Immature natural killer cell (primary cell): ENCODE data around the gene TBL1X. TPM values are rescaled to one million over a fixed set of nuclear protein-coding genes. Genes with fewer than 3 reads are reported as not detected.
"Not testable (repeated sequence)": the region's sequence is repeated elsewhere in the genome, so short reads cannot be mapped to it uniquely, and the experiment has no call there.

Experiments
- DNase-seq, 3 donors: peaks; one replicate each; pipeline ENCODE4 v3.0.0; 2022; ENCODE audit warnings: mixed read lengths in 1 of 3
- H3K27ac Mint-ChIP-seq, 6 donors: one replicate each; pipeline ENCODE4 v1.8.0; 2020; ENCODE audit warnings: mixed read lengths in 6 of 6, mild to moderate bottlenecking in 5 of 6, inconsistent platforms in 4 of 6, moderate library complexity in 3 of 6
- H3K27me3 Mint-ChIP-seq, 3 donors: one replicate each; pipeline ENCODE4 v1.8.0; 2020 to 2021; ENCODE audit warnings: low read depth in 3 of 3, mild to moderate bottlenecking in 3 of 3, mixed read lengths in 3 of 3, moderate library complexity in 3 of 3, inconsistent platforms in 1 of 3
- H3K36me3 Mint-ChIP-seq, 3 donors: one replicate each; pipeline ENCODE4 v1.8.0; 2020; ENCODE audit warnings: mixed read lengths in 3 of 3, inconsistent platforms in 2 of 3, mild to moderate bottlenecking in 2 of 3
- H3K4me1 Mint-ChIP-seq, 2 donors: one replicate each; pipeline ENCODE4 v1.8.0; 2020; ENCODE audit warnings: inconsistent platforms in 2 of 2, mild to moderate bottlenecking in 2 of 2, mixed read lengths in 2 of 2, moderate library complexity in 1 of 2
- H3K4me3 Mint-ChIP-seq, 5 donors: one replicate each; pipeline ENCODE4 v1.8.0; 2020; ENCODE audit warnings: mild to moderate bottlenecking in 5 of 5, mixed read lengths in 5 of 5, inconsistent platforms in 3 of 5, moderate library complexity in 3 of 5
- H3K9me3 Mint-ChIP-seq, 6 donors: one replicate each; pipeline ENCODE4 v1.8.0; 2020; ENCODE audit warnings: mild to moderate bottlenecking in 6 of 6, mixed read lengths in 6 of 6, inconsistent platforms in 4 of 6, moderate library complexity in 3 of 6
- polyA plus RNA-seq, 3 donors: library from polyadenylated mRNA; unstranded; fragments of 300-500 nt; fragmentation: Illumina TruSeq; gene quantifications; one replicate each; pipeline ENCODE4 v1.2.3, GENCODE V29; 2021

The TBL1X gene
- 10 to 100 TPM in 1 of 3 donors, 1 to 10 TPM in 2; 6.4 to 12.6 (median 9.9) TPM for polyA plus RNA-seq

DNA sequence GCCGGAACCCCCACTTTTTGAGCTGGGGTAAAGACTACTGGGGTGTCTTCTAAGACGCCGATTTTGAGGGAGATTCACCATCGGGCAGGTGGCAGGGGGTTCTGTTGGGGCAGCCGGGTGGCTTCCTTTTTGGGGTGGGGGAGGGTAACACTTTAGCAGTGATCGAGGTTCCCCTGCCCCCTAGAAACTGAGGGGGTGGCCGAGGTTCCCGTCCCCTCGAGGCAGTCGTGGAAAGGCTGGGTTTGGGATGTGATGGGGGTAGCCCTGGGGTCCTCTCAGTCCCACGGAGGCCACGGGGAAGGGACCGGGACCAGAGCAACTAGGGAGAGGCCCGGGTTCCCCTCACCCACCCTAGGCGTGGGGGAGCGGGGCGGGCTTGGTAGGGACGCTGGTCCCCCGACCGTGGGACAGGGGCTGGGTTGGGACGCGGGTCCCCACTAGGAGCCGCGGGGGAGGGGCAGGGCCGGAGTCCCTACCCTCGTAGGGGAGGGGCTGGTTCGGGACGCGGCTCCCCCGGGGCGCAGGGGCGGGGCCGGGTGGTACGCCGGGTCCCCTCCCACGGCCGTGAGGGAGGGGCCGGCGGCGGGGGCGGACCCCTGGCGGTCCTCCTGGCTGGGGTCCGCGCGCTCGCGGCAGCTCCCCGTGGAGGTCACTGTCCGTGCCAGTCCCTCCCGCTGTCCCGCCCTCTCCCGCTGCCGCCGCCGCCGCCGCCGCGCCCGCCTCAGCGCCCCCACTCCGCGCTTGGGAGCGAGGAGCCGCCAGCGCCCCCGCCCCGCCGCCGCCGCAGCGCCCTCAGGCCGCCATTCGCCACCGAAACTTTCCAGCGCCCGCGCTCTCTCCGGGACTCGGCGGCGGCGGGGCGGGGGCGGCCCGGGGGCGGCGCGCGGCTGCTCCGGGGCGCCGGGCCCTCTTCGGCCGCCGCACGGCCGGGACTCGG lies at the start of gene TBL1X:
TSS of gene TBL1X (plus strand) at position 624 of the 937 bp plus-strand sequence. CDS start 188,529 bp downstream, outside the sequence.
- DNase-seq = peak; percentile 48 to 56 (median 54)
- Mint-ChIP-seq H3K27ac (peak within 1 kb of the TSS; percentile 26 to 97 (median 82)), H3K36me3 (no peaks in the 10 kb centered on the region), H3K4me3 (peak within 1 kb of the TSS; percentile 68 to 86 (median 80)), H3K9me3 (no peaks in the 10 kb centered on the region), H3K27me3 (peaks cover 13 to 31% (median 19%) of the 10 kb centered on the region in 3 donors), H3K4me1 (peaks cover 50 to 53% of the 10 kb centered on the region in 2 donors)

DNA sequence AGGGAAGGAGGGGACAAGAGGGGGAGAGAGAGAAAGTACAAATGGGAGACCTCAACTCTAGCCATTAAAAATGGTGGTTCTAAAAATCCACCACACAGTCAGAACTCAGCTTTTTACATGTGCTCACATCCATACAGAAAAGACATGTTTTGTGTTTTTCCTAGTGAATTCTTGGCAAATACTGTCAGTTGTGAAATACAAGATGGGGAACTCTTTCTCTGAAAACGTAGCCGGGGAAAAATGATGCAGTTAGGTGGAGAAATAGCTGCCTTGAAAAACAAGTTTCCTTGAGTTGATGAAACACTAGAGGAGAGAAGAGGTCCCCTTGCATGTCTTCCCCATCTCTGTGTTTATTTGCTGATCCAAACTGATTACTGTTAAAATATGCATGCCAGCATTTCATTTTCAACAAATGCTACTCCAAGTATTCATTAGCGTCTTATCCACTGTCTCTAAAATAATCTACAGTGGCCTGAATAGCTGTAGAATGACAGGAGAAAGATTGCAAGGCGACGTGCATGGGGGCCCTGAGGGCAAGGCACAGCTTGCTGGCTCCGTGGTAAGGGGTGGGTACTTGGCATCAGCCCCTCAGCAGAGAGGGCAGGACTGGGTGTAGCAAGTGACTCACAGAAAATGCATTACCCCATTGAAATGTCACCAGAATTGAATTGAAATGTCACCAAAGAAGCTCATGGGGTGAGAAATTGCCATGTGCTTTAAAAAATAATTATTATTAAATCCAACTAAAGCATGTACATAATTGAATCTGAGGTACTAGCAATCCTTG lies 48.1 kb upstream of the TBL1X start:
- Mint-ChIP-seq H3K4me1 (peaks cover 9 to 14% of the 10 kb centered on the region in 2 donors), H3K27me3 (peaks cover 0 to 4% (median 0%) of the 10 kb centered on the region in 3 donors), H3K4me3 (no peak overlapping the region), H3K9me3 (no peaks in the 10 kb centered on the region), H3K27ac (no peak overlapping the region), H3K36me3 (no peaks in the 10 kb centered on the region)
- DNase-seq = no peak

DNA sequence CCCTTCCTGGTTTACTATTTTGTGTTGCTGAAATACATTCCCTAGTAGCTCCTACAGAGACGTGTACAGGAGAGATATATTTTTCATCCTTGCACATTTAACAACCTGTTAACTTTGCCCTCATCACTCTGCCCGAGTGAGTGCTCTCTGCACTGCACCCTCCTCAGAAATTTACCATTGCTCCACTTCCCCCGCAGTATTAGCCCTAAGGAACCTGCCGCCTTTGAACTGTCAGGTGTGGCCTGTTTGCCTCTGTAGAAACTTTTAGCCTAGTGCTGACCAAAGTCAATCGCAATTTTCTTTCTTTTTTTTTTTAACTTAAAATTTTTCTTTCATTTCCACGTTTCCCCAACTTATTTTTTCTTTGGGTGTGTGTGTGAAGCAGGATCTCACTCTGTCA lies 46.6 kb upstream of the TBL1X start:
- DNase-seq = no peak
- no peaks in the 10 kb centered on the region for H3K36me3 Mint-ChIP-seq
- H3K27me3 Mint-ChIP-seq = peaks cover 0 to 6% (median 0%) of the 10 kb centered on the region in 3 donors
- H3K4me3 Mint-ChIP-seq = no peak overlapping the region
- H3K4me1 Mint-ChIP-seq = peaks cover 9 to 14% of the 10 kb centered on the region in 2 donors
- H3K27ac Mint-ChIP-seq = no peak overlapping the region
- H3K9me3 Mint-ChIP-seq = no peaks in the 10 kb centered on the region

DNA sequence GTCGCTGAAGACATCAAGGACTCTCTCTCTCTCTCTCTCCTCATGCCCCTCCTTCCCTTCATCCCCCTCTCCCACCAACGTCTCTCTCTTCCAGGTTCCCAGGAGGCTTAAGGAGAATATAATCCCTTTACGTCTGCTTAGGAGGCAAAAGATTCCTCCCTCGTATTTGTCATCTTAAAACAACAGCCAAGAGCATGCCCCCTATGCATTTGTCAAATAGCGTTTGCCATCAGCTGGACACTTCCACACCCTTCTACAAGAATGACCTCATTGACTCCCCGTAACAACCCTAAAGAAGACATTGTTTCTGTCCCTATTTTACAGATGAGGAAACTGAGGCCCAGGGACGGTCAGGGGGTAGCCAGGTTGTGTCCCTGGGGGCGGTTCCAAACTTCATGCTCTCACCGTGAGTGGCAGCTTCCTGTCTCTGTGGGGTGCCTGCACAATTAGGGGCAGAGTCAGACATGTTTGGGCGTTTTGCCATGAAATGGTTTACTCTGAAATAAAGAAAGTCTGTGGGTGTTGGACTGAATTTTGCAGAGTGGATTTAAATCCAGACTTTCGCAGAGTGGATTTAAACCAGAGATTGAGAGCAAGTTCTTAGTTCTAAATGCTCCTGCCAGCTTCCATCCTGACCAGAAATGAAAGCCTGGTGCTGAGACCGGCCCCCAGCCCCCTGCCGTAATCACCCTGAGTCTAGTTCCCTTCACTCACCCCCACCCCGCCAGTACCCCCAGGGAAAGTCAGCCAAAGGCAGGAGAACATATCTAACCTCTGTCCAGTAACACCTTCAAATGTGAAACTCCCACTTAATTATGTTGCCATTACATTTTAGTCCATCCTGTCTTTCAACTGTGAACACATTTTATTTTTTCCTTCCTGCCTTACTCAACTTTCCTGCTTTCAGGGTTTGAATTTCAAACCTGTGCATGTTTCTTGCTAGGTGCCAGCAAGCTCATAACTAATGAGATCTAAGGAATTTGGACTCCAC lies 44.3 kb upstream of the TBL1X start:
- peaks cover 0 to 6% (median 2%) of the 10 kb centered on the region in 3 donors for H3K27me3 Mint-ChIP-seq
- peaks cover 9 to 14% of the 10 kb centered on the region in 2 donors for H3K4me1 Mint-ChIP-seq
- H3K4me3 Mint-ChIP-seq = no peak overlapping the region
- no peak for DNase-seq
- H3K27ac Mint-ChIP-seq = no peak overlapping the region
- peaks cover 0 to 3% (median 0%) of the 10 kb centered on the region in 3 donors for H3K36me3 Mint-ChIP-seq
- no peaks in the 10 kb centered on the region for H3K9me3 Mint-ChIP-seq

DNA sequence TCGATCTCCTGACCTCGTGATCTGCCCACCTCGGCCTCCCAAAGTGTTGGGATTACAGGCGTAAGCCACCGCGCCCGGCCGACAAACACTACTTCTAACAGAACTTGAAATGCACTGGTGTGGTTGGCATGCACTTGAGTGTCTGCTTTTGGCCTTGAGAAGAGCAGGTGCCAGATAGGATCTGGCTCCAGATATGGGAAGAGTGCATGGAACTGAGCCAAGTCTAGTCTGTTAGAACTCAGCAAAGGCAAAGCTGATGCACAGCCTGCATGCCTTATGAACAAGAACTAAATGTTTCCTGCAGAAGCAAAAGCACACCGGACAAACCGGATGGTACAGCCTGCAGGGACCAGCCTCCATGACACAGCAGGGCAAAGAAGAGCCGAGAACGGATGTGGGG lies 35.1 kb upstream of the TBL1X start:
- DNase-seq = no peak
- Mint-ChIP-seq H3K27me3 (peaks cover 0 to 6% (median 3%) of the 10 kb centered on the region in 3 donors), H3K9me3 (peaks cover 0 to 4% (median 0%) of the 10 kb centered on the region in 6 donors), H3K4me3 (no peak overlapping the region), H3K36me3 (no peaks in the 10 kb centered on the region), H3K27ac (peak overlapping the region in 1 of 6 donors; percentile 46), H3K4me1 (peaks cover 11 to 14% of the 10 kb centered on the region in 2 donors)

DNA sequence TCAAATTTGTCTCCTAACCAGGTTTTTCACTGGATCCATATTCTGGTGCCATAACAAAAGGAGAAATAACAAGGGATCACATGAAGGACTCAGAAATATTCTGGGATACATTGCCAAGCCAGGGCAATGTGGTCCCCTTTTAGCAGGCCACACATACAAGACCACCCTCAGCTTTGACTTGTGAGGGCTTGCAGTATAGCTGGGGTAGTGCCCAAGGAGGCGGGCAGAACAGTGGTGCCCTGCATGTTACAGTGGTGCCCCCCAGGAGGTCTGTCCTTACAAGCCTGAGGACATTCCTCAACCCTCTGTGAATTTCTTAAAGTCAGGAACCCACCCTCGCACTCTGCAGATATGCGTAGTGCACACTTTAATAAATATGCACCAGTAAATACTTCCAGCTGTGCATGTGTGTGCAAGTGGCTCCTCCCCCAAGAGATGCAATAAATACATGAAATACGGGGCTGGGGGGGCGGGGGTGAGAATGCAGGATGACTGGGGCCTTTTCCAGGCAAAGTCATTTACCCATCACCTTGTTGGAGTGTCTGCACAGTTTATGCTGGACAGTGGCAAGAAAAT lies 34.4 kb upstream of the TBL1X start:
- no peak for DNase-seq
- Mint-ChIP-seq H3K4me1 (peaks cover 11 to 14% of the 10 kb centered on the region in 2 donors), H3K36me3 (no peaks in the 10 kb centered on the region), H3K4me3 (no peak overlapping the region), H3K27ac (no peak overlapping the region), H3K9me3 (peaks cover 0 to 4% (median 0%) of the 10 kb centered on the region in 6 donors), H3K27me3 (peaks cover 0 to 7% (median 3%) of the 10 kb centered on the region in 3 donors)

DNA sequence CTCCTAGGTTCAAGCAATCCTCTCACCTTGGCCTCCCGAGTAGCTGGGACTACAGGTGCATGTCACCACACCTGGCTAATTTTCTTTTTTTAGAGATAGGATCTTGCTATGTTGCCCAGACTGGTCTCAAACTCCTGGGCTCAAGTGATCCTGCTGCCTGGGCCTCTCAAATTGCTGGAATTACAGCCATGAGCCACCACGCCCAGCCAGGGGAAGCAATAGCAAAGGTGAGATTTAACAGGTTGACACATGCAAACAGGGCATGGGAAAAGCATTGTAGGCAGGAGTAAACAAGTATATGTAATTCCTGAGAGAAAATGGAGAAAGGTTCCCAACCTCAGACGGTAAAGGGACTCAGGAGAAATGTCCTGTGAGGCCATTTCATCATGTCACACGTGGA lies 33.6 kb upstream of the TBL1X start:
- Mint-ChIP-seq H3K4me3 (no peak overlapping the region), H3K27me3 (peaks cover 0 to 5% (median 3%) of the 10 kb centered on the region in 3 donors), H3K27ac (no peak overlapping the region), H3K4me1 (peaks cover 11 to 14% of the 10 kb centered on the region in 2 donors), H3K36me3 (no peaks in the 10 kb centered on the region), H3K9me3 (no peaks in the 10 kb centered on the region)
- DNase-seq = no peak

DNA sequence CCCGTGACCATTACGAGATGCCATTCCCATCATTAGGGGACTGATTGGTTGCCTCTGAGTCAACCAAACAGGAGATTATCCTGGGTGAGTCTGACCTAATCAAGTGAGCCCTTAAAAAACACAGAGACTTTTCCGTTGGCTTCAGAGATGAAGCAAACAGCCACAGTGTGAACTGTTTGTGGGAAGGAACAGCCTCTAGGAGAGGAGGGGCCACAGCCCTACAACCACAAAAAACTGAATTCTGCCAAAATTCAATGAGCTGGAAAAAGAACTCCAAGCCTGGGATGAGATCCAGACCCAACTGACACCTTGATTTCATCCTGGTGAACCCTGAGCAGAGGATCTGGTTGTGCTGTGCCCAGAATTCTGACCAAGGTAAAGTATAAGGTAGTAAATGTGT lies 31.3 kb upstream of the TBL1X start:
- H3K4me1 Mint-ChIP-seq = peaks cover 11 to 14% of the 10 kb centered on the region in 2 donors
- no peak overlapping the region for H3K4me3 Mint-ChIP-seq
- no peaks in the 10 kb centered on the region for H3K36me3 Mint-ChIP-seq
- peaks cover 0 to 2% (median 0%) of the 10 kb centered on the region in 6 donors for H3K9me3 Mint-ChIP-seq
- H3K27me3 Mint-ChIP-seq = peaks cover 0 to 5% (median 3%) of the 10 kb centered on the region in 3 donors
- H3K27ac Mint-ChIP-seq = no peak overlapping the region
- no peak for DNase-seq

DNA sequence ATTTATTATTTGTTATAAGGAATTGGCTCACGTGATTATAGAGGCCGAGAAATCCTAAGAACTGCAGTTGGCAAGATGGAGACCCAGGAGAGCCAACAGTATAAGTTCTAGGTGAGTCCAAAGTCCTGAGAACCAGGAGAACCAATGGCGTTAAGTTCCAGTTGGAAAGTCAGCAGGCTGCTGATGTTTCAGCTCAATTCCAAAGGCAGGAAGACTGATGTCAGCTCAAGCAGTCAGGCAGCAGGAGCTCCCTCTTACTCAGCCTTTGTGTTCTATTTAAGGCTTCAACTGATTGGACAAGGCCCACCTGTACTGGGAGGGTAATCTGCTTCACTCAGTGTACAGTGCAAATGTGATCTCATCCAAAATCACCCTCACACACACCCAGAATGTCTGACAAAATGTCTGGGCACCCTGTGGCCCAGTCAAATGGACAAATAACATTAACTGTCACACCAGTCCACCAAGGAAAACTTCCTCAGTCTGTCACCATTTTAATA lies 30.8 kb upstream of the TBL1X start:
- H3K27ac Mint-ChIP-seq = no peak overlapping the region
- DNase-seq = no peak
- H3K4me1 Mint-ChIP-seq = peaks cover 11 to 14% of the 10 kb centered on the region in 2 donors
- no peak overlapping the region for H3K4me3 Mint-ChIP-seq
- H3K9me3 Mint-ChIP-seq = peaks cover 0 to 2% (median 0%) of the 10 kb centered on the region in 6 donors
- H3K27me3 Mint-ChIP-seq = peaks cover 0 to 3% (median 2%) of the 10 kb centered on the region in 3 donors
- no peaks in the 10 kb centered on the region for H3K36me3 Mint-ChIP-seq

DNA sequence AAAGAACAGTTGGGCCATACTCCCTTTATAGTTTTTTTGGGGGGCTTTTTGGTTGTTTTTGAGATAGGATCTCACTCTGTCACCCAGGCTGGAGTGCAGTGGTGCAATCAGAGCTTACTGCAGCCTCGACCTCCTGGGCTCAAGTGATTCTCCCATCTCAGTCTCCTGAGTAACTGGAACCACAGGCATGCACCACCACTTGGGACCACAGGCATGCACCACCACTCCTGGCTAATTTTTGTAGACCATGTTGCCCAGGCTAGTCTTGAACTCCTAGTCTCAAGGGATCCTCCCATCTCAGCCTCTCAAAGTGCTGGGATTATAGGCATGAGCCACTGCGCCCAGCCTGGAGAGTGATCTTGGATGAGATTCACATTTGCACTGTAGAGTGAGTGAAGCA lies 29.8 kb upstream of the TBL1X start:
- H3K4me3 Mint-ChIP-seq, H3K9me3 Mint-ChIP-seq, H3K36me3 Mint-ChIP-seq, H3K27ac Mint-ChIP-seq, DNase-seq, H3K27me3 Mint-ChIP-seq: not testable (repeated sequence)
- H3K4me1 Mint-ChIP-seq = peaks cover 11 to 16% of the 10 kb centered on the region in 2 donors

DNA sequence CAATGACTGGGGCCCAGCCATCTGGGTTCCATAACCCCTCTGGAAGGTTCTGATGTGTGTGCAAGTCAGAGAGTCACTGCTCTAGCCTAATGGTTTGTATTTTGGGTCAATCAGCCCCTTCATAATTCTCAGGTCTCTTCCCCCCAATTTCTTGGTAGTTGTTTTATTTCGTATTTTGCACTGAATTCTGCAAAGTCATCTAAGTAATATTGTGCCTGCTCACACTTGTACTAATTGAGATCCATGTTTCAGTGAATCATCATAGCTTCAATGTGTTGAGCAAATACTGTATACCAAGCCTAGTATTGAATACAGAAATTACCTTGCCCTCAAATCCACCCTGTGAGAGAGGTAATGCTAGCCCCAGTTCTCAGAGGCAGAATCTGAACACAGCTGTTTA lies 28.0 kb upstream of the TBL1X start:
- DNase-seq = no peak
- H3K9me3 Mint-ChIP-seq = peaks cover 0 to 2% (median 0%) of the 10 kb centered on the region in 6 donors
- peaks cover 2% of the 10 kb centered on the region in 3 donors for H3K27me3 Mint-ChIP-seq
- no peaks in the 10 kb centered on the region for H3K36me3 Mint-ChIP-seq
- peaks cover 11 to 15% of the 10 kb centered on the region in 2 donors for H3K4me1 Mint-ChIP-seq
- H3K4me3 Mint-ChIP-seq = no peak overlapping the region
- H3K27ac Mint-ChIP-seq = no peak overlapping the region

DNA sequence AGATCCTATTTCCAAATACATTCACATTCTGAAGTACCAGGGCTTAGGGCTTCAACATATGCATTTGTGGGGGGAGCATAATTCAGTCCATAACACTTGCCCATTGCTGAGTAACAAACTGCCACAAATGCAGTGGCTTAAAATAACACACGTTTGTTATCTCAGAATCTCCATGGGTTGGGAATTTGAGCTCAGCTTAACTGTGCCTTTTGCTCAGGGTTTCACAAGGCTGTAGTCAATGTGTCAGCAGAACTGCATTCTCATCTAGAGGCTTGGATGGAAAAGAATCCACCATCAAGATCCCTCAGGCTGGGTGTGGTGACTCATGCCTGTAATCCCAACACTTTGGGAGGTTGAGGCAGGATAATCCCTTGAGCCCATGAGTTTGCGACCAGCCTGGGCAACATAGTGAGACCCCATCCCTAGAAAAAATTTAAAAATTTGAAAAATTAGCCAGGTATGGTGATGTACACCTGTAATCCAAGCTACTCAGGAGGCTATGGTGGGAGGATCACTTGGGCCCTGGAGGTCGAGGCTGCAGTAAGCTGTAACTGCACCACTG lies 25.8 kb upstream of the TBL1X start:
- no peak overlapping the region for H3K27ac Mint-ChIP-seq

More for the DNA sequence above, 25.8 kb upstream of the TBL1X start:
- Mint-ChIP-seq H3K27me3 (peaks cover 2% of the 10 kb centered on the region in 3 donors), H3K4me1 (peaks cover 0 to 2% of the 10 kb centered on the region in 2 donors), H3K36me3 (no peaks in the 10 kb centered on the region), H3K9me3 (peaks cover 0 to 2% (median 0%) of the 10 kb centered on the region in 6 donors), H3K4me3 (no peak overlapping the region)
- DNase-seq = no peak
